Ramos (cell line): ENCODE measurements around the gene EPB41.
"Not testable (repeated sequence)": the region's sequence is repeated elsewhere in the genome, so short reads cannot be mapped to it uniquely, and the experiment has no call there.

ENCODE experiments used
- in situ Hi-C: fragments of 300-500 bp; cut with MboI; formaldehyde crosslinking; loops from one replicate; pipeline ENCODE4 v1.14.3; 2022; ENCODE audit warnings: low sequenced_read_pairs; ENCODE audit not compliant: unreplicated experiment

Gene EPB41

DNA sequence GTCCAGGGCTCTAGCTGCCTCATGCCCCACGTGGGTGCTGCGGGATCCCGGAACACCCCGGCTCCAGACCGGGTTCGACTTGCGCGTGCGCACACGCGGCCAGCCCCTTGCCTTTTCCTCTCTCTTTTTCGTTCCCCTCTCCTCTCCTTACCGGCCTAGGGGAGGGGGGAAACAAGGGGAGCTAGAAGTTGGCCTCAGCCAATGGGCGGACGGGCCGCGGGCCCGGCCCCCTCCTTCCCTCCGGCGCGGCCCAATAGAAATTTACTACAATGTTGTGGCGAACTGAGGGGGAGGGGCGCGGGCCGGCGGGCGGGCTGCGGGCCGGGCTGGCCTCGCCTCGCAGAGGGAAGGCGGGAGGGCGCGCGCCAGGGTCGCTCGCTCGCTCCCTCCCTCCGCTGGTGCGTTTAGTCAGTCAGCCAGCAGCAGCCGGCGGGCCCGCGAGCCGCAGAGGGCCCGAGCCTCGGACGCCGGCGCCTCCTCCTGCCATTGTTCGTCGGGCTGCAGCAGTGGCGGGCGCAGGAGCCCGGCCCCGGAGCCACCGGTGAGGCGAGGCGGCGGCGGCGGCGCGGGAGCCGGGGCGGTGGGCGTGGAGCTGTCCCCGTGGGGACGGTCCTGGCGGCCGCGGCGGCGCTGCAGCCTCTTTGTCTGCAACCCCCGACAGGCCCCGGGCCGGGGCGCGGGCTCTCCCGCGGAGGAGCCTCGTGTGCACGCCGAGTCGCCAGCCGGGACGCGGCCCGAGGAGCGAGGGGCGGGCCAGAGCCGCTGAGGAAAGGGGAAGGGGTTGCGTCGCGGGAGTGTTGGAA, at the start of gene EPB41:
EPB41 (plus strand) TSS at position 342 of the 803 bp plus-strand sequence. CDS start 72,869 bp downstream, outside the sequence.
- in situ Hi-C loops = no loop called here

- in situ Hi-C loops = loop anchor here (5.0 kb wide), 1 partner anchor 77 kb away; no protein-coding TSS in a partner anchor
Measured at GRCh38 chr1:28864695-28865094, 49.7 kb upstream of the EPB41 start.

GRCh38 chr1:28865997-28866650, 48.2 kb upstream of the EPB41 start:
- in situ Hi-C loops = loop anchor here (5.0 kb wide), 1 partner anchor 79 kb away; no protein-coding TSS in a partner anchor

- in situ Hi-C loops = loop anchor here (5.0 kb wide), 1 partner anchor 81 kb away; no protein-coding TSS in a partner anchor
Measured at GRCh38 chr1:28867850-28868249, 46.5 kb upstream of the EPB41 start.

DNA sequence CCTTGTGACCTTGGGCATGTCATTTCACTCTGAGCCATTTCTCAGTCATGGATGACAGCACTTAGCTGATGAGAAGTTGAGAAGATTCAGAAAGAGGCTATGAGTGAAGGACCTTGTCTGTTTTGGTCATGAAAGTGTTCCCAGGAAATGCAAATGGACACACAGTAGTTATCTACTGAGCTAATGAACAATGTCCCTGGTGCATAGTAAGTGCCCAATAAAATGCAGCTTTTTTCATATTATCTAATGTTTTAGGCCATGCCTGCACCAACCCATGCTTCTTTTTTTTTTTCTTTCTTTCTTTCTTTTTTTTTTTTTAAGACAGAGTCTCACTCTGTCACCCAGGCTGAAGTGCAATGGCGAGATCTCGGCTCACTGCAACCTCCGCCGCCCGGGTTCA, 44.4 kb upstream of the EPB41 start:
- in situ Hi-C loops = loop anchor here (5.0 kb wide), 1 partner anchor 83 kb away; no protein-coding TSS in a partner anchor

DNA sequence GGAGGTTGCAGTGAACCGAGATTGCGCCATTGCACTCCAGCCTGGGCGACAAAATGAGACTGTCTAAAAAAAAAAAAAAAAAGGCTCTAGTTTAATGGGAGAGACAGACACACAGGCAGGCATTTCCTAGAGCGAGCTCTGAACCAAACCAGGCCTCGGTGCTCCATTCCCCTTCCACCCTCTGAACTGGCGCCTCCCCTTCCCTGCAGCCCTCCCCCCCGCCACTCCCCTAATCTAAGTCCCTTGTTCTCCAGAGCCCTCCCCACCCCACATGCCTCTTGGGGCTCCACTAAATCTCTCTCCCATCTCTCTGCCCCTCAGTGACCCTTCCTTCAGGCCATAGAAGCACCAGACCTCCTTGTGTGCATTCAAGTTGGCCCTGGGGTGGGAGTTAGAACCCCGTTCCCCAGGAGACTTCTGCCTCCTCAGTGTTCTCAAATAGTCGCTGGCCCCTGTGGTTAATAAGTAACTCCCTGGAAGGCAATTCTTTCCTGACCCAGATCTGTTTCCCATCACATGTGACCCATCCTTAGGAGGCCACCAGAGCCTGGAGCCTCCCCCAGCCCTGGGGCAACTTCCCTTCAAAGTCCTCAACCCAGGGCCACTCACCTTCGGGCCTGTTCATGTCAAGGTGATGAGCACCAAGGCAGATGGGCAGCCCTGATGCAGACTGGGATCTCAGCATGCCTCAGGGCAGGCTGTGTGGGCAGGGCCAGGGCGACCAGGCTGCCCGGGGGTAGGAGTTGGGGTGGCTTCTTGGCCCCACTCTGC, 42.6 kb upstream of the EPB41 start:
- in situ Hi-C loops = no loop called here

GRCh38 chr1:28875134-28875533, 39.2 kb upstream of the EPB41 start:
- in situ Hi-C loops = not testable (repeated sequence)

GRCh38 chr1:28877132-28877781, 37.1 kb upstream of the EPB41 start:
- in situ Hi-C loops = no loop called here

DNA sequence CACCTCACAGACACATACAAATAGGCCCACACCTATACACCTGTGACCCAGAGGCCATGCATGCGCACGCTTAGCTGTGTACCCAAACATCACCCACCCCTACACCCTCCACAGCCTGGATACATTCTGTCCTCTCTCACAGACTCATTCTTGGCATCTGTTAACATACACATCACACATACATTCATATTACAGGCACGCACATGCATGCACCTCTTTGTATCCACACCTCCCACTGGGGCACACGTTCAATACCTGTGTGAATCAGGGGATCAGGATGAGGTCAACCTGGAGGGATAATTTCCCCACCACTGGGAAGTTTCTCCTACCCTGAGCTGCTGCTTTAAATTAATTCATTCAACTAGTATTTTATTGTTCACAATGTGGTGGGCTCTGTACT, 35.6 kb upstream of the EPB41 start:
- in situ Hi-C loops = no loop called here

DNA sequence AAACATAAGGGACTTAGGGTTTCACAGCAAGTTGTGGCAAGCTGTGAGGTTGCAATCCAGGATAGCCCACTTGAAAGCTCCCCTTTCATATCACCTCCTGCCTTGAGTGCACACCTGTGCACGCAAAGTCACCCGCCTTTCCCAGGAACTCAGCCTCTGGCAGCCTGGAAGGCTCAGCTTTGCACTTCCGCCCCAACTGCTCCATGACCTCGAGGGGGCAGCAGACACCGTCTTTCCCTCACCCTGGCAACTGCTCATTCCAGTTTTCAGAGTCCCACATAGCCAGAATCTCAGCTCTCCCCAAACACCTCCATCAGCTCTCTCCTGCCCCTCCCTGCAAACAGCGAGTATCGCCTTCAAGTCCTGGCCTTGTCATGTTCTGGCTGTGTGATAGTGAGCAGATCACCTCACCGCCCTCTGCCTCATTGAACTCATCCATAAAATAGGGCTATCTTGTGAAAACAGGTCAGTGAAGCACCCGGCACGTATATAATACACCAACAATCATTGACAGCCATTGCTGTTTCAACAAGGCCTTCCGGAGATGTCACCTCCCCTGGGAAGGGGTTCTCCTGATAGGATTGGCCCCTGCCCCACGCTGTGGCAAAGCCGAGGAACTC, 32.2 kb upstream of the EPB41 start:
- in situ Hi-C loops = loop anchor here (5.0 to 10.0 kb wide), 3 partner anchors 150 to 315 kb away; no protein-coding TSS in a partner anchor

DNA sequence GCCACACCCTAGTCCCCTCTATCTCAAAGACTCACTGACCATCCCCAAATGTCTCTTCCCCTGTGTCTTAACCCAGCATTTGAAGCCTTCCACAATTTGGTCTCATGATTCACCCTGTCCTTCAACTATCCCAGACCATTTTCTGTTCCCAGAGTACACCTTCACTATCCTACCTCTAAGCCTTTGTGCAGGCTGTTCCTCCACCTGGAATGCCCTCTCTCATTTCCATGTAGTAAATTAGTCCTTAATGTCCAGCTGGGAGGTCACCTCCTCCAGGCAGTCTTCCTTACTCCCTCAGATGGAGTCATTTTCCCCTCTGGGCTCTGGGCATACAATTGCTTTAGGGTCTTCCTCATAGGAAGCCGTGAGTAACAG, 31.1 kb upstream of the EPB41 start:
- in situ Hi-C loops = loop anchor here (5.0 to 10.0 kb wide), 3 partner anchors 149 to 314 kb away; no protein-coding TSS in a partner anchor

DNA sequence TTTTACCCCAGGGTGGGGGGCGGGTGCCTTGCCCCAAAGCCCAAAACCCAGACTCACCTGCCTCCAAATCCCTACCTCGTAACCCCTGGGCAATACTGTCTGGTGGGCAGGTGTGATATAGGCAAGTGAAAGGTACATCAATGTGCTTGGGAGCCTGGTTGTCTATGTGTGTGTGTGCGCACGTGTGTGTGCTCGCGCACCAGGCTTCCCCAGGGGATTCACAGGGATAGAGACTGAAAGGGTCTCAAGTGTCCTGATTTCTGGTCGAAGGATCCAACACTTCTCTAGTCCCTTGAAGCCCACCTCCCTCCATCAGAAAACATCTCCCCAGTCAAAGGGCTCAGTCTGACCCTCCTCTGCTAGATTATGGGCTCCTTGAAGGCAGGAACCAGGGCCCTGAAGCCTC, 28.9 kb upstream of the EPB41 start:
- in situ Hi-C loops = loop anchor here (10.0 kb wide), 1 partner anchor 229 kb away; no protein-coding TSS in a partner anchor

GRCh38 chr1:28885977-28886730, 28.2 kb upstream of the EPB41 start:
- in situ Hi-C loops = loop anchor here (10.0 kb wide), 1 partner anchor 229 kb away; no protein-coding TSS in a partner anchor

DNA sequence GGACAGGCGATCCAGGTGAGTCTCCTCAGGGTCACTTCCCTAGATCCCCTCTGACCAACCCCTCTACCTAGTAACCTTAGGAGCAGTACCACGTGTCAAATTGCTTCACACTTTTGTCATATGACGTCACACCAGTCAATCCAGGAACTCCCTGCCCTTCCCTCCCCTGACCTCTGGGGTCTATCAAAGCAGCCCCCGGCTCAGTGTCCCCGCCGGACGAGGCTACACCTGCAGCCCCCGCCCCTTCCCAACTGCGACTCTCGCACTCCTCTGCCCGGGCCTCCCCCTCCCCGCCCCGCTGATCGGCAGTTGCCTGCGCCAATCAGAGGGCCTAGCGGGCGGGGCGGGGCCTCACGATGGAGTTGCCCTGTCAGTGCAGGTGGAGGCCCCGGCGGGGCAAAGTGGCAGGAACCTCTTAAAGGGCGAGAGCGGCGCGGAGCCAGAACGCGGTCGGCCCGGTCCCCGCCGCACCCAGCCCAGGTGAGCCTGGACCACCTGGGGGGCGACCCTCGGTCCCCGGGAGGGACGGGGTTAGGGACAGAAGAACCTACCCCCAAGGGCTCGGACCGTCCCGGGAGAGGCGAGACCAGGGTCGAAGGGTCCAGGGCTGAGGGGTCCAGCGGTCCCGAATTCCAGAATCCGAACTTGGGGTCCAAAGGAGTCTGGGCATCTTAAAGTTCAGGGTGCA, 27.5 kb upstream of the EPB41 start:
- in situ Hi-C loops = loop anchor here (10.0 kb wide), 1 partner anchor 228 kb away; no protein-coding TSS in a partner anchor

- in situ Hi-C loops = loop anchor here (10.0 kb wide), 1 partner anchor 227 kb away; no protein-coding TSS in a partner anchor
Measured at GRCh38 chr1:28887419-28887834, 26.9 kb upstream of the EPB41 start.

GRCh38 chr1:28887835-28888682, 26.3 kb upstream of the EPB41 start:
- in situ Hi-C loops = loop anchor here (10.0 kb wide), 1 partner anchor 227 kb away; no protein-coding TSS in a partner anchor

- in situ Hi-C loops = loop anchor here (10.0 kb wide), 1 partner anchor 226 kb away; no protein-coding TSS in a partner anchor
Measured at GRCh38 chr1:28888915-28889314, 25.5 kb upstream of the EPB41 start.
